ENCODE results near the gene FKBP11.

FKBP11 gene

GRCh38 chr12:48954841-48955501 is 29.7 kb upstream of the FKBP11 start:
- DNase-seq (ENCODE audit: low read depth): no peak
- no peak for TF ChIP-seq CTCF (conservative IDR thresholded peaks at IDR 0.05; ENCODE audit: low read depth, low read length)
- H3K4me3 ChIP-seq (ENCODE audit: low read length): no peak overlapping the region

GRCh38 chr12:48954061-48954460 is 28.8 kb upstream of the FKBP11 start:
- H3K4me3 ChIP-seq (ENCODE audit: low read length): no peak overlapping the region
- TF ChIP-seq CTCF (conservative IDR thresholded peaks at IDR 0.05; ENCODE audit: low read depth, low read length): no peak
- DNase-seq (ENCODE audit: low read depth): no peak

- H3K4me3 ChIP-seq (ENCODE audit: low read length): no peak overlapping the region
- TF ChIP-seq CTCF (conservative IDR thresholded peaks at IDR 0.05; ENCODE audit: low read depth, low read length): no peak
- no peak for DNase-seq (ENCODE audit: low read depth)
These were observed 27.4 kb upstream of the FKBP11 start for GRCh38 chr12:48952691-48953090.

- no peak overlapping the region for H3K4me3 ChIP-seq (ENCODE audit: low read length)
- no peak for TF ChIP-seq CTCF (conservative IDR thresholded peaks at IDR 0.05; ENCODE audit: low read depth, low read length)
- DNase-seq (ENCODE audit: low read depth): no peak
These were observed 22.4 kb upstream of the FKBP11 start for GRCh38 chr12:48947727-48948126.

GRCh38 chr12:48946943-48947342 is 21.7 kb upstream of the FKBP11 start:
- no peak overlapping the region for H3K4me3 ChIP-seq (ENCODE audit: low read length)
- no peak for TF ChIP-seq CTCF (conservative IDR thresholded peaks at IDR 0.05; ENCODE audit: low read depth, low read length)
- no peak for DNase-seq (ENCODE audit: low read depth)

- H3K4me3 ChIP-seq (ENCODE audit: low read length): no peak overlapping the region
- DNase-seq (ENCODE audit: low read depth): no peak
- TF ChIP-seq CTCF (conservative IDR thresholded peaks at IDR 0.05; ENCODE audit: low read depth, low read length): no peak
These were observed 20.9 kb upstream of the FKBP11 start for GRCh38 chr12:48946205-48946604.

GRCh38 chr12:48943221-48943620 is 17.9 kb upstream of the FKBP11 start:
- no peak overlapping the region for H3K4me3 ChIP-seq (ENCODE audit: low read length)
- TF ChIP-seq CTCF (conservative IDR thresholded peaks at IDR 0.05; ENCODE audit: low read depth, low read length): no peak
- DNase-seq (ENCODE audit: low read depth): no peak
